ENCODE data around the gene MORN1.
"Not testable (repeated sequence)": the region's sequence is repeated elsewhere in the genome, so short reads cannot be mapped to it uniquely, and the experiment has no call there.

MORN1 gene

DNA sequence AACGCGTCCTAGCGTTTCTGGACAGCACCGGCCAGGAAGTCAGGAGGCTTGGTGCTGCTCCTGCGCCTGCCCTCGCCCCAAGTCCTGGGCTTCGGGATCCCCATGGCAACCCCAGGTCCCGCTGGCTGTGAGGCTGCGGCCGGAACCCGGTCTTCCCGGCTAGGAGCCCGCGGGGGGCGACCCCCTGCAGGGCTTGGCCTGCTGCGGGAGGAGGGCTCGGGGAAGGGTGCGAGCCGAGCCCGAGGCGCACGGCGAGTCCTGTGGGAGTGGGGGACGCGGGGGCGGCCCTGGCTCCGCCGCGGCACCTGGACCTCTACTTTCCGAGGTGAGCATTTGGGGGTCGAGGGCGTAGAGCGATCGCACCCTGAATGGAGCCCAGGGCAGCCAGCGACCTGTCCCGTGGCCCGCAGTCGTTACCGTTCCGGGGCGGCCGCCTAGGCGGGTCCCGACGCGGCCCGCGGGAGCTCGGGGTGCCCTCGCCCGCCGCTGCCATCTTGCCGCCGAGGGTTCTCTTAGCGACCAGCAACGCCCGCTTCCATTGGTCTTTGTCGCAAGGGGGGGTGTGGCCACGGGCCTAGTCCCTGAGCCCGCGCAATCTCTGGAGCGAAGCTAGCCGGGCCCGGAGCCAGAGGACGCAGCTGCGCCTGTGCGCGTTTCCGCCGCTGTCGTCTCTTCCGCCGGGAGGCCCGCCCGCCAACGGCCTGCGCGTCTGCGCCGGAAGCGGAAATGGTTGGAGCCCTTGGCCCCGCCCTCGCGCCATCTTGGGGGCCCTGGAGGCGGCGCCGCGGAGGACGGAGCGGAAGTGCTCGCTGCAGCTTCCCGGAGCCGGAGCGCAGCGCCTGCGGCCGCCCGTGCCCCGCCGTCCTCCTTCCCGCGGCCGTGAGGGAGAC is at the start of gene MORN1, which contains the start of gene RER1:
MORN1 (minus strand) TSS at position 514 of the 890 bp plus-strand sequence; CDS start at position 493, 21 bp downstream.
RER1 (plus strand) TSS at position 801 of the 890 bp plus-strand sequence. CDS start 3,950 bp downstream, outside the sequence.
- peak; percentile 99 for DNase-seq

DNA sequence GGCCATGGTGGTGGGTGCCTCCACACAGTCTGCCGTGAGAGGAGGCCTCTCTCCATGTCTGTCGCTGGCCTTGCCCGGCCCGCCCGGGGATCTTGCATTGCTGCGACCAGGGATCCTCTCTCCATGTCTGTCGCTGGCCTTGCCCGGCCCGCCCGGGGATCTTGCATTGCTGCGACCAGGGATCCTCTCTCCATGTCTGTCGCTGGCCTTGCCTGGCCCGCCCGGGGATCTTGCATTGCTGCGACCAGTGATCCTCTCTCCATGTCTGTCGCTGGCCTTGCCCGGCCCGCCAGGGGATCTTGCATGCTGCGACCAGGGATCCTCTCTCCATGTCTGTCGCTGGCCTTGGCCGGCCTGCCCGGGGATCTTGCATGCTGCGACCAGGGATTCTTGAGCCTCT is 49.0 kb upstream of the MORN1 start:
- DNase-seq: not testable (repeated sequence)

DNA sequence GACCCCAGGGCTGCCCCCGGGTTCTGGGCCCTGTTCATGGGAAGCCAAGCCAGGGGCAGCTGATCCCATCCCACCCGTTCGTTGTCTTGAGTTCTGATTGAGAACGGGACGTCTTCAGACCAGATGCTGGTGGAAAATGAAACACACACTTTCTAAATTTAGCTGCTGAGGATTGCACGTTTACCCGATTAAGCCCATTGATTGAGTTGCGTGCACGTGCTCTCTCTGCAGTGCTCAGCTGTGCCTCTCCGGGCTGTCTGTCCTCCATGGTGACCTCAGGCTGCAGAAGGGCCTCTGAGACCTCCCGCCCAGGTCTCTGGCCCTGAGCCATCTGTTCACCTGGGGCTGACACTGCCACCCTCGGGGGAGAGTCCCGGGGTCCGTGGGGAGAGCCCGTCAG is 48.0 kb upstream of the MORN1 start:
- DNase-seq: no peak

DNA sequence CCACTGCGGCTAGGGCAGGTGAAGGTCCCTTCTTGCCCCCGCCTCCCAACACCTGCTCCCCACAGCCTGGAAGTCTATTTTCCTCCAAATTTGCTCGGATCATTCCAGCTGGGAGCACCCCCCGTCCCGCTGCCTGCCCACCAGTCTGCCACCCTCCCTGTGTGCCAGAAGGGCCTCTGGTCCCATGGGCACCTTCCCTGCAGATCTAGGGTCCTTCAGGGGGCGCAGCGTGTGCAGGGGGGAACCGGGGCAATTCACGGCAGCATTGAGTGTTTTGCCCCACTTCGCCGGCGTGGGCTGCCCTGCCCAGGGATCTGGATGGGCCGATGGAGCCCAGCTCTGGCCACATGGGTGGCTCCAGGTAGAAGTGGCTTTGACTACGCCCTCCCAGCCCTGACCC is 47.3 kb upstream of the MORN1 start:
- no peak for DNase-seq

DNA sequence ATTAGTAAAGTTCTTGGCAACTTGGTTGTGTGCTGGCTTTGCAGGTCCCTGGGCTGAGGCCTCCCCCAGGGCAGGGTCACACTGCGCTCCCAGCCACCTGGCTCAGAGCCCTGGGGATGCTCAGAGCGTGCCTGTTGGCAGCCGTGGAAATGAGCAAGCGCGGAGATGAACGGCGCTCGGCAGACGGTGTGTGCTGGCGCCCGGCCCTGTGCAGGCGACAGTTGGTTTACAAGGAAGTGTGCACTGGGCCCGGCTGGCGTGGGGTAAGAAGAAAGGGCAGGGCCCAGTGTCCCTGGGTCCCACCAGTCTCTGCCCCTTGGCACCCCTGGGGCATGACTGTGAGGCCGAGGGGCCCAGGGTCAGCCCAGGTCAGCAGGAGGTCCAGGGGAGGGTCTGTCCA is 46.7 kb upstream of the MORN1 start:
- no peak for DNase-seq

DNA sequence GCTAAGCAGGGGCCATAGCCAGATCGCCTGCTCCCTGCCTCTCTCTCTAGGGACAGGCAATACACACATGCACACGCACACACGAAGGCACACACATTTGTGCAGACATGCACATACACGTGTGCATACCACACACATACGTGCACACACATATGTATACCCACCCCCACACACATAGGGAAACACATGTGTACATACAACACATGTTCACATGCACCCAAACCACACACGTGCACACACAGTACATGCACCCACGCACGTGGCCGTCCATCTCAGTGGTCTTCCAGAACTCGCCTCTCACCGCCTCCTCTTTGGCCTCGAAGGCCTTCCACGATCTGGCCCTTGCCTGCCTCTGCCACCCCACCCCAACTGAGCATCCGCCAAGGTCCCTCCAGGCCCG is 46.3 kb upstream of the MORN1 start:
- DNase-seq: no peak

DNA sequence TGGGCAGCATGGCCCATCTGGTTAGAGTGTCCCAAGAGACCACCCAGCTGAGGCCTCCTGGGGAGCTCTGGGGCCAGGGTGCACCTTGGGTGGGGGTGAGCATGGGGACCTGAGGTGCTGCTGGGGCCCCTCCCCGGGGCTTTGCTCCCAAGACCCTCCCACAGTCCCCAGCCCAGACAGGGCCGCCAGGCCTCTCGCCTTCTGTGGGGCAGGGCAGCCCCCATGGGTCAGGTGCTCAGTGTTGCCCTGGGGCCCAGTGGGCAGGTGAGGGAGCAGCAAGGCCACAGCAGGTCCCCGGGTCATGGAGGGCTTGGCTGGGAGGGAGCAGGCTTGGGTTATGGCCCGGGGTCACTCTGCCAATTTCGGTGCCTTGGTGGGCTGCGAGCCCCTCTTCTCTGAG is 45.5 kb upstream of the MORN1 start:
- DNase-seq: no peak

DNA sequence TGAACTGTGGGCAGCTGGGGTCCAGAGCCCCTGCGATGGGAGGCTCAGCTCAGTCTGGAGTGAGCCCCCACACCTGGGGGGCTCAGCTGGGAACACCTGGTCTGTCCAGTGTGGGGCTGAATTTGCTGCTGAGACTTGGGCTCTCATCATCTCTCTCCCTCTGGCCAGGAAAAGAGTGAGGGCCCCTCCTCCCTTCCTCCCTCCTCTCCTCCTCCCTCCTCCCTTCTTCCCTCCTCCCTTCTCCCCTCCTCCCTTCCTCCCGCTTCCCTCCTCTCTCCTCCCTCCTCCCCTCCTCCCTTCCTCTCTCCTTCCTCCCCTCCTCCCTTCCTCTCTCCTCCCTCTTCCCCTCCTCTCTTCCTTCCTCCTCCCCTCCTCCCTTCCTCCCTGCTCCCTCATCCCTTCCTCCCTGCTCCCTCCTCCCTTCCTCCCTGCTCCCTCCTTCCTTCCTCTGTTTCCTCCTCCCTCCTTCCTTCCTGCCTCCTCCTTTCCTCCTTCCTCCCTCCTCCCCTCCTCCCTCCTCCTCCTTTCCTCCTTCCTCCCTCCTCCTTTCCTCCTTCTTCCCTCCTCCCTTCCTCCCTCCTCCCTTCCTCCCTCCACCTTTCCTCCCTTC is 44.5 kb upstream of the MORN1 start:
- no peak for DNase-seq

DNA sequence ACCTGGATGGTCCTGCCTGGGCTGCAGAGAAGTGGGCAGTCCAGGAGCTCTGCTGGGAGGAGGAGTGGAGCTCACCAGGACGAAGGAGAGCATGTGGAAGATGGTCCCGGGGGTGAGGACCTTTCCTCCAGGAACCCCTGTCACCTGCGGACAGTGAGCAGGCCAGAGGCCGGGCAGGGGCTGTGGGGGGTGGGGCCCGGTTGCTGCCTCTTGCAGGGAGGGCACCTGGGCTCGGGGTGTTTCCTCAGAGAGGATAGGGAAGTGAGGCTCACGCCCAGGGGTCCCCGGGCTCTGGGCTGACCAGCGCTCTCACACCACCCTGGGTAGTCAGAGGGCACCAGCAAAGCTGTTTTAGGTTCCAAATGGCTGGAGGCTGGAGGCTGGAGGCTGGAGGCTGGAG is 43.7 kb upstream of the MORN1 start:
- no peak for DNase-seq

DNA sequence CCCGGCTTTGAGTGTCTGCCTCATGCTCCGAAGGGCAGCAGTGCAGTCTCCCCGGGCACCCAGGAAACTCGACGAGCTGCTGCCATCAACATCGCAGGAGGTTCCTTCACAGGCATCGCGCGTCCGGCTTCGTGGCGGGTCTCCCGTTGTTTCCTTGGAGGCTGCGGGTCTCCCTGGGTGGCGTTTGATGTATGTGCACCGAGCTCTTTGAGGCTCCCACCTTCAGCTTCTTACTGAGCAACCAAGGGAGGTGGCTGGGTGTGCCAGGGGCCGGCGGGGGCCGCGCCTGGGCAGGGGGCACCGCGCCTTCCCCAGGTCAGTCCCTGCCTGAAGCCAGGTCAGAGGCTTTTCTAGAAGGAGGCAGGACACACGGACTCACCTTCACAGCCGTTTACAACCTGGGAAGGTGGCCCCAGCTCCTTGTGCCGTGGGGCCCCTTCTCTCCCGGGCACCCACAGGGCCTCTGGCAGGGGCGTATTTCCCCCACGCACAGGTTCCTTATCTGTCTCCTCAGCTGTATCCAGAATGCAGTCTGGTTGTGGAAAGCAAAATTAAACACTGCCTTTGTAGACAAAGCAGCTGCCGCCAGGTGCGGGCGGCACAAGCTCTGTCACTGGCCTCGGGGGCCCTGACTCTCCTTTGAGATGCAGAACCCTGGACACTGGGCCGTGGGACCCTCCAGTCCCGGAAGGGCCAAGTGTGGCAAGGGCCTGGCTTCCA is 42.7 kb upstream of the MORN1 start:
- no peak for DNase-seq

DNA sequence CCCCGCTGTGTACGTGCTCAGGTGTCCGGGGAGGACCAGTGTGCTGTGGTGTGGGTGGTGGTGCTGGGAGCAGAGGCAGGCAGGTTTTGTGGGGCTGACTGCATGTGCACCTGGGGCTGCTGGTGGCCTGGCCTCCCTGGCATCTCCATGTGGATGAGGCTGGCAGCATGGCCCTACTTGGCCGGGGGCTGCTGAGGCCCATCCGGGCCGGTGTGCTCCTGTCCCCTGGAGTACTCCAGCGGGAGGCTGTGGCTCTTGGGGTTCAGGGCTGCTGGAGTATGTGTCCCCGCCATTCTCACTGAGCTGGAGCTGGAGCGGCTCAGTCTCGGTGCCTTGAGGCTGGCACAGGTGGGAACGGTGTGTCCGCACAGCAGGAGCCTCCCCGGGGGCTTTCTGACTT is 41.8 kb upstream of the MORN1 start:
- no peak for DNase-seq

DNA sequence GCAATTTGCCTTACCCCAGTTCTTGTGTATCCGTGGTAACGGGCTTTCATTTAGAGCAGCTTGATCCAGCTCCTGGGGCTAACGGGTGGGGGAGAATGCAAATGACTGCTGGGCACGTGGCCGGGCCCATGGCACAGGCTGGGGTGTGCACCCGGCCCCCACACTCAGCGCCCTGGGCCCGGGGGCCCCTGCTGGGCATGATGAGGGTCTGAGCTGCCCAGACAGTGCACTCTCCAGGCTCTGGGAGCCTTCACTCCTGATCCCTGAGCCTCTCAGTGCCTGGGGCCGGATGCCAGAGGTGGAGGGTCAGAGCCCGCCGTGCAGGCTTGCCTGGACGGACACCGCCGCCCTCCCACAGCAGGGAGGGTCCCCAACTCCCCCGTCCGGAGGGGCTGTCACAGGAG is 41.1 kb upstream of the MORN1 start:
- no peak for DNase-seq

DNA sequence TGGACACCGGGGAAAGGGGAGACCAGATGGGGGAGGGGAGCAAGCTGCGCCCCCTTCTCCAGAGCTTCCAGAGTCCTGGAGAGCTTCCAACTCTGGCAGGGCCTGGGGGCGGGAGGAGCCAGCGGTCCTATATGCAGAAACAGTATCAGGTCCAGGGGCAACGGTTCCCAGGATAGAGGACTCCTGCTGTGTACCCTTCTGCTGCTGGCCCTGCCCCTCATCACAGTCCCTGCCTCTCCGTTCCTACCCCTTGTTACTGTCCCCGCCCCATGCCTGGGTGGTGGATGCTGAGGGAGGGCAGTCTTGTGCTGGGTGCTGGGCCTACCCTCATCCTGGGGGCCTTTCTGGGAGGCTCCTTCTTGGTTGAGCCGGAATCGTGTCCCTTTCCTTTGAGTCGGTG is 40.2 kb upstream of the MORN1 start:
- DNase-seq: no peak

DNA sequence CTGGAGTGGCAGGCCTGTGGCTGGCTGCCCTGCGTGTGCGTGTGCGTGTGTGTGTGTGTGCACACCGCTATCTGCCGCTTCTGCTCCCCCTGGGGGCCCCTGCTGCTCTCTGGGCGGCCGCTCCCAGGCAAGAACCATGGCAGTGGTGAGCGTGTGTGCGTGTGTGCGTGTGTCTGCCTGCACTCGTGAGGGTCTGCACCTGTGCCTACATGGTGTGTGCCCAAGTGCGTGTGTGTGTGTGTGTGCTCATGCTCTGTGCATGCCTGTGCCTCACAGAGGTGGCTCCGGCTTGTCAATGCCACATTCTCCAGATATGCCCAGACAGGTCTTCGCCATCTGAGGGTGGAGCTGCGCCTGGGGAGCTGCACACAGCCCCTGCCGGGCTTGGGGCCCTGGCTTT is 39.7 kb upstream of the MORN1 start:
- DNase-seq: no peak

DNA sequence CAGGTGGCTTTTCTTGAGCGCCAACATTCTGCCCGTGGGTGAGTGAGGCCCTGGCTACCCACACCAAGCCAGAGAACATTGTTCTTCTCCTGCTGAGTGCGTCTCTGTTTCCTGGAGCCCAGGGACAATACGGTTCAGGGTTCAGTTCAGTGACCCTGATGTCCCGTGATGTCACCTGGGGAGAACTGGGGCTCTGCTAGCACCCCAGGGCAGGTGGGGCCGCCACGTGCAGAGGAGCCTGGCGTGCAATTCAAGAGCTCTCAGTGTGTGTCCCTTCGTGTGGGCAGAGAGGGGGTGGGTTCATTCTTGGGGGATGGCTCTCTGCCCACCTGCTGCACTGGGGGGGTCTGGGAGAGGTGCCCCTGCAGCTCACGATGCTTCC is 39.2 kb upstream of the MORN1 start:
- no peak for DNase-seq

DNA sequence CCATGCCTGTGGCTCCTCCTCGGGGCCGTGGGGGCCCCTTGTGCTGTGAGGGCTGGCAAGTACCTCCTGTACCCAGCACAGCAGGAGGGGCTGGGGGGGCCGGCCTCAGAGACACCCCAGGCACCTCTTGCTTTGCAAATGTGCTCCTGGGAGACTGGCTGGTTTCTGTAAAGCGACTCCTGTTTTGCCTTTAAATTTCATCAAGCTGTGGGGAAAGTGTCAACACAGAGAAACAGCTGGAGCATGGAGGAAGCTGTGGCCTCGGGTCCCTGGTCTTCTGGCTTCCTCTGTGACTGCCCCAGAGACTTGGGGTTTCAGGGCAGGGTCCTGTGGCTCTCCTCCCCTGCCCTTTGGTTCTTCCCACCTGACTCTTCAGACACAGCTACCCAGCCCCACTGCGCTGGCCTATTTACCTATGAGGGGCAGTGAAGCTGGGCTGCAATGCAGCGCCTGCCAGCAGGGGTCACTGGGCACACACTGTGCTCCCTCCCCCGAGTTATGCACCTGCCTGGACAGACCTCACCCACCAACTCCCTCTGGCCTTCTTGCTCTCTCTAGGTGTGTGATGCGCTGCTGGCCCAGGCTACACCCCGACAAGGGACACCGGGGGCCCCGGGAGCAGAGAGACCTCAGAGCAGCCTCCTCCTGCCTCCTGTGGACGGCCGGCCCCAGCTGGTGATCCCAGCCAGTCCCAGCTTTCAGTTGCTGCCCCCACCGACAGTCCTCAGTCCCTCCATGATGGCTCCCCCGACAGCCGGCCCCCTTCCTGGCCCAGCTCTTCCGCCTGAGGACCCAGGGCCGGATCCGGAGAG is 38.6 kb upstream of the MORN1 start:
- no peak for DNase-seq

DNA sequence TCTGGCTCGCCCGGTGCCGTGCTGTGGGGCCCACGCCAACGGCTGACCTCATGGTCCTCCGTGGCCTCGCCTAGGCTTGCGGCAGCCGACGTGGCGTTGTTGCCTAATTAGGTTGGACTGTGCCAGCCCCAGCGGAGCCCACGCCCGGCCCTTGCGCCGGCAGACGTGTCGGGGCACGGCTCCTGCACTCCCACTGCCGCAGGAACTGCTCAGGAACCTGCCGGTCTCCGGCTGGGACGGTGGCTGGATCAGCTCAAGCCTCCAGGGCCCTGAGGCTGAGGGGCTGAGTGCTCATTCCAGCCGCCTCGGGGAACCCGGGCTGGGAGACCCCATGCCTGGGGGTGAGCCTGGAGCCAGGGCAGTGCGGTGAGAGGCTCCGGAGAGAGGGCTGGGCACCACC is 37.1 kb upstream of the MORN1 start:
- no peak for DNase-seq

DNA sequence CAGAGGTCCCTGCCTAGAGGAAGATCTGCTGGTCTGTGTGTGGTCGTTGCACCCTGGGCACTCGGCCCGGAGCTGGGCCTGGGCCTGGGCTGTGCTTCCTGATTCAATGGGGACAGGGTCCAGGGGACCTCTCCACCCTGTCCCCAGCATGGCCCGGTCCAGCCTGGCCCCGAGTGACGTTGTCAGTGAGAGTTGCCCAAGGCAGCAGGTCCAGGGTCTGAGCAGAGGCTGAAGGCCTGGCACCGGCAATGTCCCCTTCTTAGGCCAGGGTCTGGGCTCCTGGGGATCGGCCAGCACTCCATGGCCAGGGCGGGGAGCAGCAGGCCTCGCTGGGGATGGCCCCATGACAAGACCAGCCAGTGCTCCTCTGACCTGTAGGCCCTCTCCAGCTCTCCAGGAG is 36.6 kb upstream of the MORN1 start:
- DNase-seq: no peak

DNA sequence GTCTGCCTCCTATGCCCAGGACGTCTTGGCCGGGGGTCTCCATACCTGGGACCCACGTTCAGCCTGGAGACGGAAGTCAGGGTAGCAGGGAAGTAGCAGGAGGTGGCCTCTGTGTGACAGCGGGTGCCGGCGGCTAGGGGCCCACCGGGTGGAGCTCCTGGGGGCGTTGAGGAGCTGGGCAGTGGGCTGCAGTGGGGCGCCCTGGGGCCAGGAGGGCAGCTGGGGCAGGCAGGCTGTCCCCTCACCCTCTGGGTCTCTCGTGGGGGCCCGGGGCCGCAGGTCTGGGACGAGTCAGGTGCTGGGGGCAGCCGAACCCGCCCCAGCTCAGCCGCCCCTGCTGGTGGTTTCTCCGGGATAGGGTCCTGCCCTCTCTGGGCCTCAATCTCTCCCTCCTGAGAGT is 35.7 kb upstream of the MORN1 start:
- DNase-seq: no peak

DNA sequence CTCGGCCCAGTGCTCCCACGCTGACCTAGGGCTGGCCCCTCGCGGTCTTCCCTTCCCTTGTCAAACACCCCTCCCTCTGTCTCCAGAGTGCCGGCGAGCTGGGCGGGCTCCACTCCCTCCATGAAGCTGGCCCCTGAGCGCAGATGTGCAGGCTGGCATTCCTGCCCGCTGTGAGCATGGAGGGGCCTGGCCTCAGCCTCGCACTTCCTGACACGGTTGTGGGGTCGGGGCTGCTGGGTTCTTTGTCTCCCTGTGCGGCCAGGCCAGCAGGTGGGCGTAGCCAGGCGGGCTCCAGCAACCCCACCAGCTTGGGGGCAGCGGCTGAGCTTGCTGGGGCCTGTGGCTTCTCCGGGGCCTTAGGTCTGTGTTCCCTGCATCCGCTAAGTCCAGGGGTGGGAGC is 35.2 kb upstream of the MORN1 start:
- no peak for DNase-seq

DNA sequence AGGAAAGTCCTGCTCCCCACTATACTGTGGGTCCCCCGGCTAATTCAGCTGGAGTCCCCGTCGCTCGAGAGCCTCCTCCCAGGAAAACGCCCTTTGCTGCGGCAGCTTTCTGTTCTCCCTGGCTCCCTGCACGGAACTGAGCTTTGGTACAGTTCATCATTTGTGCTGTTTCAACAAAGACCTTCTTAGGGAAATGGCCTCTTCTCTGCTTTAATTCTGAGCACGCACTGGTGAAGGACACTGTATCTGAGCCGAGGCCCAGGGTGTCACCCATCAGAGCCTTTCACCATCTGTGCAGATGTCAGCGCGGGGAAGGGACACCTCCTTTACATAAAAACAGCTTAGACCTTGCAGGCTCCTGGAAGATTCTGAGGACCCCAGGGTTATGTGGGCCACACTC is 34.5 kb upstream of the MORN1 start:
- no peak for DNase-seq

DNA sequence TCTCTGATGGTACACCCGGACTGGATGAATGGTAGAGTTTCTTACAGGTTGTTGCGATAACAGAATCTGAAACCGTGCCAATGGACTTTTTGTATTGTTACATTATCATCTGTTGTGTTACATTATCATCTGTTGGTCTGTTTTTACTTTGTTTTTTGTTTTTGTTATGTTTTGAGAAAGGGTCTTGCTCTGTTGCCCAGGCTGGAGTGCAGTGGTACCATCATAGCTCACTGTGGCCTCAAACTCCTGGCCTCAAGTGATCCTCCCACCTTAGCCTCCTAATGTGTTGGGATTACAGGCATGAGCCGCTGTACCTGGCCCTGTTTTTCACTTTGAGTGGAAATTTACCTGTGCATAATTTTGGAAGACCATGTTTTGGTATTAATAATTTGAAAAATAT is 31.2 kb upstream of the MORN1 start:
- no peak for DNase-seq

DNA sequence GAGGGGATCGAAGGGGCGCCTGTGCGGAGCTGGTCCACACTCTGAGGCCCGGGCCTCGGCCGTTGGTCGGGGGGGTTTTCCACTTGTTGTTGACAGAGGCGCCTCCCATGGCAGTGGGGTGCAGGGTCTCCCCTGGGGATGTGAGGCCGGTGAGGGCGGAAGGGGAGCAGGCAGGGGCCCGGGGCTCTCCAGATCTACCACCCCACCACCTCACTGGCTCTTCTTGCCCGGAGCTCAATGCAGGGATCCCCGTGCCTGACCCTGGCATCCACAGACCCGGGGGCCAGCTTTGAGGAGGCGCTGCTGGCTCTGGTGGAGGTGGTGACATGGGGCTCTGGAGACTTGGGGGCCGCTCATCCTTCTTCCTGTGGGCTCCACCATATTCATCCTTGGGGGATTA is 28.1 kb upstream of the MORN1 start:
- no peak for DNase-seq

All from CD4-positive, alpha-beta T cell treated with Interleukin-15 for 1 hour (primary cell).